Panc1 (cell line): ENCODE results near the gene DOCK3. TPM values are rescaled to one million over a fixed set of nuclear protein-coding genes. Genes with fewer than 3 reads are reported as not detected.

Experiments used
- ATAC-seq: fragments of 200-7000 bp; cut with Tn5 transposase; 2 replicates; pipeline ENCODE4 v1.9.1; 2020; ENCODE audit warnings: mild to moderate bottlenecking, moderate library complexity
- BruUV-seq: library from RNA; stranded (reverse); fragments of 400-500 nt; replicated peaks from 2 replicates; lab custom pipeline; 2021; lab: Mats Ljungman, UMichigan
- CTCF ChIA-PET: fragments of 300-600 bp; sonication (Branson Sonifier 250); formaldehyde crosslinking; loops from one replicate; lab custom pipeline; 2022; ENCODE audit warnings: antibody characterized with exemption; lab: Charles Lee
- POLR2A ChIA-PET: fragments of 300-600 bp; sonication (Branson Sonifier 250); formaldehyde crosslinking; loops from one replicate; lab custom pipeline; 2022; ENCODE audit warnings: antibody characterized with exemption; lab: Charles Lee
- DNase-seq: peaks from one replicate; pipeline ENCODE4 v3.0.0-alpha.2; 2010; ENCODE audit warnings: low read depth, low spot score
- H3K27ac ChIP-seq: 2 replicates; pipeline ENCODE4 v1.5.1; 2011; ENCODE audit warnings: mild to moderate bottlenecking, low read length, inconsistent platforms
- H3K27me3 ChIP-seq: fragments of 200-500 bp; sonication (Bioruptor generic); 2 replicates; pipeline ENCODE4 v1.6.0; 2014; ENCODE audit warnings: low read length, inconsistent platforms; ENCODE audit not compliant: control insufficient read depth, insufficient read depth
- H3K36me3 ChIP-seq: fragments of 200-500 bp; sonication (Bioruptor generic); 2 replicates; pipeline ENCODE4 v1.5.1; 2014; ENCODE audit warnings: inconsistent platforms, mild to moderate bottlenecking, low read length, moderate library complexity; ENCODE audit not compliant: control insufficient read depth, insufficient read depth
- H3K4me1 ChIP-seq: 2 replicates; pipeline ENCODE4 v1.5.1; 2011; ENCODE audit warnings: inconsistent platforms, mild to moderate bottlenecking, low read length, moderate library complexity; ENCODE audit not compliant: control insufficient read depth, insufficient read depth
- H3K4me3 ChIP-seq, 2 experiments: 2 replicates each; pipeline ENCODE4 v1.5.1; 2011 to 2012; ENCODE audit warnings: low read depth in 2 of 2, low read length in 2 of 2, mild to moderate bottlenecking in 2 of 2, inconsistent platforms in 1 of 2, moderate library complexity in 1 of 2
- H3K9me3 ChIP-seq: fragments of 200-500 bp; sonication (Bioruptor generic); 2 replicates; pipeline ENCODE4 v1.5.1; 2014; ENCODE audit warnings: low read depth, mild to moderate bottlenecking, inconsistent platforms, low read length, moderate library complexity; ENCODE audit not compliant: control insufficient read depth, insufficient read depth
- CTCF ChIP-seq: fragments of 450-650 bp; IDR thresholded peaks from 2 replicates; pipeline ENCODE4 v1.5.1; 2017; ENCODE audit warnings: mild to moderate bottlenecking
- POLR2AphosphoS5 ChIP-seq: IDR thresholded peaks from 2 replicates; pipeline ENCODE4 v1.6.1; 2012; ENCODE audit warnings: mild to moderate bottlenecking, low read depth, low read length, moderate library complexity
- REST ChIP-seq, 2 experiments: IDR thresholded peaks; 2 replicates each; pipeline ENCODE4 v1.6.1; 2011 to 2012; ENCODE audit warnings: low read depth in 2 of 2, control low read depth in 1 of 2, low read length in 1 of 2, mild to moderate bottlenecking in 1 of 2, moderate library complexity in 1 of 2; ENCODE audit not compliant: insufficient read depth in 1 of 2
- SIN3A ChIP-seq: IDR thresholded peaks from 2 replicates; pipeline ENCODE4 v1.6.1; 2012; ENCODE audit warnings: low read depth, mild to moderate bottlenecking, low read length, moderate library complexity, borderline replicate concordance; ENCODE audit not compliant: insufficient read depth
- TCF7L2 ChIP-seq: IDR thresholded peaks from 2 replicates; pipeline ENCODE4 v1.6.1; 2011; ENCODE audit warnings: mild to moderate bottlenecking, low read depth, low read length, inconsistent platforms
- in situ Hi-C: cut with HindIII; loops from 2 replicates; pipeline ENCODE4 v1.10.0; 2016; ENCODE audit warnings: low sequenced_read_pairs, low pct_unique_long_range_greater_than_20kb
- intact Hi-C: fragments of 100-400 bp; cut with micrococcal nuclease; formaldehyde crosslinking; loops from one replicate; pipeline ENCODE4 v1.10.0; 2022; ENCODE audit not compliant: unreplicated experiment
- total RNA-seq: library from RNA; stranded (reverse); gene quantifications from one replicate; pipeline ENCODE4 v1.2.1, GENCODE V29; 2021; ENCODE audit not compliant: unreplicated experiment

Gene DOCK3
- total RNA-seq, 1 experiment from 2014 or later, result 0.21 TPM

- no TSS peak for BruUV-seq
- no peak for TF ChIP-seq SIN3A
- ChIA-PET CTCF (no interaction called here), POLR2A (no interaction called here)
- intact Hi-C loops, result loop anchor here (10.0 kb wide), 1 partner anchor 700 kb away; the partner anchor contains the start of gene DOCK3
- H3K36me3 ChIP-seq, result no peaks in the 10 kb centered on the region
- no peaks in the 10 kb centered on the region for H3K27me3 ChIP-seq
- ATAC-seq, result no peak
- no peak overlapping the region for H3K4me3 ChIP-seq
- H3K9me3 ChIP-seq, result no peaks in the 10 kb centered on the region
- no peak for DNase-seq
- in situ Hi-C loops, result no loop called here
- no peaks in the 10 kb centered on the region for H3K4me1 ChIP-seq
- H3K27ac ChIP-seq, result no peak overlapping the region
These were observed 699.7 kb downstream of the DOCK3 start for GRCh38 chr3:51374456-51374855.

- no TSS peak for BruUV-seq
These were observed 700.4 kb downstream of the DOCK3 start for GRCh38 chr3:51375136-51375535.

More at GRCh38 chr3:51375136-51375535, 700.4 kb downstream of the DOCK3 start:
- ChIA-PET CTCF (no interaction called here), POLR2A (no interaction called here)
- no peak overlapping the region for H3K4me3 ChIP-seq
- DNase-seq (no peak), ATAC-seq (no peak)
- no peaks in the 10 kb centered on the region for H3K9me3 ChIP-seq
- no peaks in the 10 kb centered on the region for H3K27me3 ChIP-seq
- no peaks in the 10 kb centered on the region for H3K4me1 ChIP-seq
- TF ChIP-seq CTCF (no peak), SIN3A (no peak), POLR2AphosphoS5 (no peak), REST (IDR thresholded peaks at IDR 0.05; ENCODE audit: insufficient read depth in 1 of 2, low read depth in 2 of 2, low read length in 1 of 2) (no peak), TCF7L2 (no peak)
- no peaks in the 10 kb centered on the region for H3K36me3 ChIP-seq
- in situ Hi-C loops (no loop called here), intact Hi-C loops (loop anchor here (10.0 kb wide), 1 partner anchor 700 kb away; the partner anchor contains the start of gene DOCK3)
- no peak overlapping the region for H3K27ac ChIP-seq
